H1 (cell line): ENCODE measurements around the gene CCAR1. TPM values are rescaled to one million over a fixed set of nuclear protein-coding genes. Genes with fewer than 3 reads are reported as not detected.

ENCODE experiments used
- CTCF ChIA-PET: fragments of 300-600 bp; sonication (Branson Sonifier 250); formaldehyde crosslinking; loops from one replicate; lab custom pipeline; 2021; ENCODE audit not compliant: partially characterized antibody; lab: Charles Lee
- POLR2A ChIA-PET: fragments of 300-600 bp; sonication (Branson Sonifier 250); formaldehyde crosslinking; loops from one replicate; lab custom pipeline; 2021; ENCODE audit warnings: inconsistent platforms; ENCODE audit not compliant: partially characterized antibody; lab: Charles Lee
- DNase-seq, 2 experiments: peaks; one replicate each; pipeline versions ENCODE4 v3.0.0 to v3.0.0-alpha.2; 2010 to 2022; ENCODE audit warnings: low spot score in 2 of 2, low read depth in 1 of 2, mixed read lengths in 1 of 2
- FAIRE-seq: peaks from 2 replicates; lab custom pipeline; 2011; peaks lifted over from hg19 to GRCh38; lab: Jason Lieb, UNC
- H2AFZ ChIP-seq: 2 replicates; pipeline ENCODE4 v1.8.1; 2012; ENCODE audit warnings: low read length, inconsistent platforms
- H2AK5ac ChIP-seq: 2 replicates; pipeline ENCODE4 v1.6.1; 2013; ENCODE audit warnings: low read depth, low read length
- H2BK120ac ChIP-seq: replicated peaks from 2 replicates; pipeline ENCODE3; 2013; ENCODE audit warnings: low read depth, low read length, inconsistent platforms
- H2BK12ac ChIP-seq: 2 replicates; pipeline ENCODE4 v1.6.1; 2013; ENCODE audit warnings: low read depth, low read length
- H2BK15ac ChIP-seq: 2 replicates; pipeline ENCODE4 v1.6.1; 2013; ENCODE audit warnings: low read length
- H2BK20ac ChIP-seq: 2 replicates; pipeline ENCODE4 v1.6.1; 2013; ENCODE audit warnings: low read length
- H2BK5ac ChIP-seq: 2 replicates; pipeline ENCODE4 v1.6.1; 2013; ENCODE audit warnings: low read depth, low read length
- H3K14ac ChIP-seq: 2 replicates; pipeline ENCODE4 v1.6.1; 2013; ENCODE audit warnings: inconsistent platforms; ENCODE audit not compliant: insufficient read length
- H3K18ac ChIP-seq: 2 replicates; pipeline ENCODE4 v1.6.1; 2013; ENCODE audit warnings: low read length; ENCODE audit errors: extremely low read depth
- H3K23ac ChIP-seq: 2 replicates; pipeline ENCODE4 v1.6.1; 2013; ENCODE audit warnings: inconsistent platforms; ENCODE audit not compliant: insufficient read length
- H3K23me2 ChIP-seq: 2 replicates; pipeline ENCODE4 v1.6.1; 2013; ENCODE audit warnings: low read depth, low read length
- H3K27ac ChIP-seq: 2 replicates; pipeline ENCODE4 v1.6.1; 2011; ENCODE audit warnings: low read depth, low read length, inconsistent platforms
- H3K27me3 ChIP-seq, 4 experiments: replicated peaks in 1 of 4; 1 replicate in 1 of 4; 2 replicates in 3 of 4; pipeline versions ENCODE4 v1.6.1 to v1.8.1; 2011 to 2013; ENCODE audit warnings: low read length in 3 of 4, mild to moderate bottlenecking in 3 of 4, inconsistent platforms in 2 of 4, mixed read lengths in 2 of 4, moderate library complexity in 1 of 4; ENCODE audit not compliant: control insufficient read depth in 3 of 4, insufficient read depth in 3 of 4; ENCODE audit errors: extremely low read depth in 1 of 4
- H3K36me3 ChIP-seq, 4 experiments: 2 replicates each; pipeline versions ENCODE4 v1.6.1 to v1.8.1; 2011 to 2013; ENCODE audit warnings: mild to moderate bottlenecking in 4 of 4, low read length in 3 of 4, moderate library complexity in 2 of 4, control low read depth in 1 of 4, inconsistent platforms in 1 of 4; ENCODE audit not compliant: insufficient read depth in 4 of 4, control insufficient read depth in 2 of 4
- H3K4ac ChIP-seq: replicated peaks from 2 replicates; pipeline ENCODE3; 2013; ENCODE audit warnings: low read length, low read depth, mixed read lengths, inconsistent platforms; ENCODE audit not compliant: insufficient read length
- H3K4me1 ChIP-seq, 4 experiments: replicated peaks in 1 of 4; 1 replicate in 1 of 4; 2 replicates in 3 of 4; pipeline versions ENCODE4 v1.6.1 to v1.8.1; 2011 to 2013; ENCODE audit warnings: low read length in 3 of 4, inconsistent platforms in 2 of 4, mixed read lengths in 1 of 4; ENCODE audit not compliant: insufficient read depth in 4 of 4, control insufficient read depth in 3 of 4
- H3K4me2 ChIP-seq, 2 experiments: 2 replicates each; pipeline versions ENCODE4 v1.6.1 to v1.8.1; 2011 to 2013; ENCODE audit warnings: low read depth in 2 of 2, low read length in 2 of 2, control low read depth in 1 of 2, inconsistent platforms in 1 of 2, mild to moderate bottlenecking in 1 of 2; ENCODE audit not compliant: insufficient read depth in 1 of 2
- H3K4me3 ChIP-seq, 4 experiments: fragments of 200-600, 300-600 bp in 1 of 4; sonication (generic), shearing (Covaris generic), sonication (Bioruptor Twin) in 1 of 4; 2 replicates each; pipeline versions ENCODE4 v1.5.1 to v1.8.1; 2011 to 2016; ENCODE audit warnings: low read length in 4 of 4, low read depth in 3 of 4, control low read depth in 2 of 4, inconsistent platforms in 2 of 4, mild to moderate bottlenecking in 2 of 4, mixed read lengths in 1 of 4, moderate library complexity in 1 of 4; ENCODE audit not compliant: insufficient read depth in 2 of 4; ENCODE audit errors: extremely low read depth in 1 of 4
- H3K56ac ChIP-seq: replicated peaks from 2 replicates; pipeline ENCODE3; 2013; ENCODE audit warnings: low read depth, mild to moderate bottlenecking, mixed read lengths, low read length, inconsistent platforms; ENCODE audit not compliant: insufficient read length
- H3K79me1 ChIP-seq: 2 replicates; pipeline ENCODE4 v1.6.1; 2013; ENCODE audit warnings: low read depth, low read length, control low read depth
- H3K79me2 ChIP-seq, 2 experiments: 2 replicates each; pipeline versions ENCODE4 v1.6.1 to v1.8.1; 2012 to 2013; ENCODE audit warnings: low read length in 2 of 2, mild to moderate bottlenecking in 2 of 2, inconsistent platforms in 1 of 2; ENCODE audit not compliant: insufficient read depth in 2 of 2, control insufficient read depth in 1 of 2
- H3K9ac ChIP-seq, 4 experiments: replicated peaks in 1 of 4; 1 replicate in 1 of 4; 2 replicates in 3 of 4; pipeline versions ENCODE4 v1.6.1 to v1.8.1; 2011 to 2013; ENCODE audit warnings: low read depth in 3 of 4, low read length in 3 of 4, control low read depth in 2 of 4, mild to moderate bottlenecking in 2 of 4, moderate library complexity in 2 of 4, inconsistent platforms in 1 of 4; ENCODE audit errors: extremely low read depth in 1 of 4
- H3K9me3 ChIP-seq, 2 experiments: 2 replicates each; pipeline versions ENCODE4 v1.6.1 to v1.8.1; 2012 to 2013; ENCODE audit warnings: mild to moderate bottlenecking in 2 of 2, moderate library complexity in 2 of 2, control low read depth in 1 of 2, inconsistent platforms in 1 of 2, low read depth in 1 of 2, low read length in 1 of 2, mixed read lengths in 1 of 2; ENCODE audit not compliant: insufficient read depth in 2 of 2
- H4K20me1 ChIP-seq, 2 experiments: replicated peaks in 1 of 2; 2 replicates each; pipeline versions ENCODE3 to v1.8.1; 2011 to 2013; ENCODE audit warnings: inconsistent platforms in 2 of 2, low read length in 2 of 2, mild to moderate bottlenecking in 1 of 2; ENCODE audit not compliant: insufficient read depth in 2 of 2, control insufficient read depth in 1 of 2
- H4K5ac ChIP-seq: 2 replicates; pipeline ENCODE4 v1.6.1; 2013; ENCODE audit warnings: low read length, low read depth, mixed read lengths, inconsistent platforms; ENCODE audit not compliant: insufficient read length
- H4K8ac ChIP-seq: 2 replicates; pipeline ENCODE4 v1.8.0; 2013; ENCODE audit warnings: mild to moderate bottlenecking, moderate library complexity, low read length, inconsistent platforms; ENCODE audit not compliant: insufficient read depth; ENCODE audit errors: extremely low read depth
- H4K91ac ChIP-seq: replicated peaks from 2 replicates; pipeline ENCODE3; 2013; ENCODE audit warnings: low read length, mixed read lengths, inconsistent platforms; ENCODE audit not compliant: insufficient read length
- JUND ChIP-seq: IDR thresholded peaks from 2 replicates; pipeline ENCODE4 v1.6.1; 2011; ENCODE audit warnings: mild to moderate bottlenecking, improper control_type of control experiment, low read length
- RAD21 ChIP-seq, 2 experiments: IDR thresholded peaks in 1 of 2; conservative IDR thresholded peaks in 1 of 2; 2 replicates each; pipeline ENCODE4 v1.6.1; 2011; ENCODE audit warnings: low read depth in 2 of 2, low read length in 2 of 2, improper control_type of control experiment in 1 of 2, inconsistent platforms in 1 of 2, mild to moderate bottlenecking in 1 of 2, moderate library complexity in 1 of 2
- SIN3A ChIP-seq, 2 experiments: IDR thresholded peaks in 1 of 2; conservative IDR thresholded peaks in 1 of 2; 2 replicates each; pipeline ENCODE4 v1.6.1; 2011 to 2012; ENCODE audit warnings: low read length in 2 of 2, improper control_type of control experiment in 1 of 2, low read depth in 1 of 2, mild to moderate bottlenecking in 1 of 2
- TAF1 ChIP-seq: IDR thresholded peaks from 2 replicates; pipeline ENCODE4 v1.6.1; 2011; ENCODE audit warnings: mild to moderate bottlenecking, low read depth, low read length
- TBP ChIP-seq: IDR thresholded peaks from 2 replicates; pipeline ENCODE4 v1.6.1; 2011; ENCODE audit warnings: low read depth, low read length, improper control_type of control experiment
- WGBS, 2 experiments: shearing (Covaris generic) in 1 of 2; methylation state at CpG; one replicate each; pipeline versions ENCODE4 v1.1.6 to v1.1.7; 2013 to 2015; ENCODE audit warnings: low lambda C conversion rate in 2 of 2, mixed read lengths in 2 of 2, inconsistent platforms in 1 of 2, low coverage in 1 of 2, missing lambda C conversion rate in 1 of 2; ENCODE audit not compliant: insufficient replicate concordance in 2 of 2, insufficient coverage in 1 of 2, insufficient read length in 1 of 2; ENCODE audit errors: extremely low coverage in 1 of 2, missing lambda C conversion rate in 1 of 2; 5-methylcytosine and 5-hydroxymethylcytosine counted together
- polyA plus RNA-seq, 7 experiments: library from polyadenylated mRNA; depleted of rRNA in 3 of 7; stranded (reverse) in 5 of 7; unstranded in 2 of 7; fragments of >200 nt in 5 of 7; fragments of 200-250 nt in 2 of 7; gene quantifications; 1 replicate in 5 of 7; 2 replicates in 1 of 7; 4 replicates in 1 of 7; pipeline versions ENCODE4 v1.2.1 to v1.2.3, GENCODE V29; 2011 to 2013; ENCODE audit warnings: missing spikeins in 2 of 7, mixed read lengths in 2 of 7
- total RNA-seq: library from RNA; stranded (reverse); fragmentation: NEBNext Ultra II Directional; extraction: Animal tissue kit (Norgen Biotek cat#: 25700); gene quantifications from 2 replicates; pipeline ENCODE4 v1.2.1, GENCODE V29; 2021

The CCAR1 gene
- total and polyA plus RNA-seq, 2 of the 8 experiments (the other 6 are each of a cell fraction or from before 2014, with no cell fraction given) = 91.6 to 111 TPM

- no peaks in the 10 kb centered on the region for H3K4me1 ChIP-seq
These were observed 71.1 kb downstream of the CCAR1 start for GRCh38 chr10:68792115-68792514.

More at GRCh38 chr10:68792115-68792514, 71.1 kb downstream of the CCAR1 start:
- H3K56ac ChIP-seq = no peak overlapping the region
- H3K14ac ChIP-seq = no peak overlapping the region
- H3K4me3 ChIP-seq = no peak overlapping the region
- H2BK12ac ChIP-seq = no peak overlapping the region
- no peak overlapping the region for H2BK15ac ChIP-seq
- H2AK5ac ChIP-seq = no peak overlapping the region
- no peak overlapping the region for H3K23ac ChIP-seq
- TF ChIP-seq TAF1 = no peak
- TF ChIP-seq SIN3A (conservative IDR thresholded peaks at IDR 0.05 in 1 of 2, IDR thresholded peaks at IDR 0.05 in 1 of 2; ENCODE audit: low read depth in 1 of 2, low read length in 2 of 2) = no peak
- no peak for TF ChIP-seq JUND
- peak in 1 of 2 experiments; percentile 25; a peak in 1 of 4 replicates for TF ChIP-seq RAD21 (IDR thresholded peaks at IDR 0.05 in 1 of 2, conservative IDR thresholded peaks at IDR 0.05 in 1 of 2; ENCODE audit: low read depth in 2 of 2, low read length in 2 of 2)
- no peak for TF ChIP-seq TBP
- WGBS, 2 experiments = 85% methylated on average over 1 of the region's 1 CpG; no CpG with 5 or more reads in 1 of the 2 experiments
- peaks cover 0 to 2% of the 10 kb centered on the region in 2 experiments for H4K20me1 ChIP-seq
- no peak overlapping the region for H3K27ac ChIP-seq
- no peaks in the 10 kb centered on the region for H3K27me3 ChIP-seq
- no peaks in the 10 kb centered on the region for H3K9me3 ChIP-seq
- H3K79me2 ChIP-seq = no peaks in the 10 kb centered on the region
- H3K4me2 ChIP-seq = no peak overlapping the region
- no peak overlapping the region for H2AFZ ChIP-seq
- no peaks in the 10 kb centered on the region for H3K23me2 ChIP-seq
- no peaks in the 10 kb centered on the region for H3K79me1 ChIP-seq
- H4K8ac ChIP-seq = no peak overlapping the region
- no peak overlapping the region for H3K18ac ChIP-seq
- peaks cover 12 to 85% (median 35%) of the 10 kb centered on the region in 4 experiments for H3K36me3 ChIP-seq
- H2BK5ac ChIP-seq = no peak overlapping the region
- no peak overlapping the region for H2BK20ac ChIP-seq
- DNase-seq (no peak), FAIRE-seq (no peak)
- no peak overlapping the region for H4K5ac ChIP-seq
- ChIA-PET POLR2A (interaction anchor here (0.6 to 0.7 kb wide), 2 partner anchors 30 to 128 kb away, joined by 3 read pairs; no protein-coding TSS in a partner anchor), CTCF (interaction anchor here (1.5 to 2.3 kb wide), 2 partner anchors 103 to 106 kb away, joined by 3 to 13 read pairs; no protein-coding TSS in a partner anchor)
- no peak overlapping the region for H3K9ac ChIP-seq
- H2BK120ac ChIP-seq = no peak overlapping the region
- H3K4ac ChIP-seq = no peak overlapping the region
- H4K91ac ChIP-seq = no peak overlapping the region
